Measurements from ENCODE around the gene RTKN2. TPM values are rescaled to one million over a fixed set of nuclear protein-coding genes. Genes with fewer than 3 reads are reported as not detected.

The RTKN2 gene
- total and polyA plus RNA-seq, 2 donors (not counting 1 experiment from before 2014, with no cell fraction given): 0.07 to 0.22 TPM

DNA sequence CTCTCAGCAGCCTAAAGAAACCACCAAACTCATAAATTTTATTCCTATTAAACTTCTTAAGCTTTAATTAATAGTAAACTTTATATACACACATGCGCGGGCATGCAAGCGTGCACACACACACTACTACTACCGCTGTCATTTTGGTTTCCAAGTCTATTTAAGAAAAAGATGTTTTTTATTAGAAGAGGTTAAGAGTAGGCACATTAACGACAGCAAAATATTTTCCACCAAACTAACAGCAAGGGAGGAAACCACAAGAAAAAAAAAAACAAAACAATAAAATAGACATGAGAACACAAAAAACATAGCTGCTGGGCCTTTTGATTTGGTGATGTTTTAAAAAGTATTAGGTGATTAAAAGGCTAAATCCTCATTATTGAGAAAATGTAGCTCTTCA is 28.6 kb downstream of the RTKN2 start:
- ATAC-seq (ENCODE audit: low read depth) (no peak), DNase-seq (no peak)
- intact Hi-C loops (cut with micrococcal nuclease): loop anchor here (10.0 kb wide), 2 partner anchors 285 to 1425 kb away; no protein-coding TSS in a partner anchor
- ChIA-PET POLR2A (no interaction called here), CTCF (interaction anchor here (0.9 to 11.9 kb wide), 6 partner anchors 157 to 490 kb away, joined by 3 to 184 read pairs (median 4); no protein-coding TSS in a partner anchor)
- Mint-ChIP-seq H3K27me3 (no peaks in the 10 kb centered on the region), H3K9me3 (ENCODE audit: insufficient read depth) (no peaks in the 10 kb centered on the region), H3K4me3 (peak overlapping the region; percentile 14), H3K27ac (no peak overlapping the region), H3K4me1 (peaks cover 33% of the 10 kb centered on the region)
- H3K36me3 ChIP-seq (replicated peaks in 1 of 2; ENCODE audit: control extremely low read depth in 1 of 2, control insufficient read depth in 1 of 2, extremely low read depth in 1 of 2, insufficient read depth in 2 of 2, low read length in 1 of 2): no peaks in the 10 kb centered on the region
- H3K9ac ChIP-seq (ENCODE audit: low read length): no peak overlapping the region
- no peak for TF ChIP-seq EZH2 (IDR thresholded peaks at IDR 0.05; ENCODE audit: borderline replicate concordance, insufficient read depth, low read depth, low read length, poor library complexity, severe bottlenecking)
- TF ChIP-seq, protein P1, sequence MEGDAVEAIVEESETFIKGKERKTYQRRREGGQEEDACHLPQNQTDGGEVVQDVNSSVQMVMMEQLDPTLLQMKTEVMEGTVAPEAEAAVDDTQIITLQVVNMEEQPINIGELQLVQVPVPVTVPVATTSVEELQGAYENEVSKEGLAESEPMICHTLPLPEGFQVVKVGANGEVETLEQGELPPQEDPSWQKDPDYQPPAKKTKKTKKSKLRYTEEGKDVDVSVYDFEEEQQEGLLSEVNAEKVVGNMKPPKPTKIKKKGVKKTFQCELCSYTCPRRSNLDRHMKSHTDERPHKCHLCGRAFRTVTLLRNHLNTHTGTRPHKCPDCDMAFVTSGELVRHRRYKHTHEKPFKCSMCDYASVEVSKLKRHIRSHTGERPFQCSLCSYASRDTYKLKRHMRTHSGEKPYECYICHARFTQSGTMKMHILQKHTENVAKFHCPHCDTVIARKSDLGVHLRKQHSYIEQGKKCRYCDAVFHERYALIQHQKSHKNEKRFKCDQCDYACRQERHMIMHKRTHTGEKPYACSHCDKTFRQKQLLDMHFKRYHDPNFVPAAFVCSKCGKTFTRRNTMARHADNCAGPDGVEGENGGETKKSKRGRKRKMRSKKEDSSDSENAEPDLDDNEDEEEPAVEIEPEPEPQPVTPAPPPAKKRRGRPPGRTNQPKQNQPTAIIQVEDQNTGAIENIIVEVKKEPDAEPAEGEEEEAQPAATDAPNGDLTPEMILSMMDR (IDR thresholded peaks at IDR 0.05): no peak
- no peaks in the 10 kb centered on the region for H3K27me3 ChIP-seq (replicated peaks in 1 of 4; ENCODE audit: control extremely low read depth in 1 of 4, control insufficient read depth in 3 of 4, insufficient read depth in 4 of 4, low read length in 3 of 4)
- H3K79me2 ChIP-seq (ENCODE audit: control insufficient read depth, insufficient read depth, low read length): no peaks in the 10 kb centered on the region
- H3K4me3 ChIP-seq (ENCODE audit: control extremely low read depth in 1 of 5, extremely low read depth in 1 of 5, insufficient read depth in 1 of 5, low read depth in 2 of 5, low read length in 4 of 5): no peak overlapping the region
- H3K4me2 ChIP-seq (replicated peaks; ENCODE audit: low read depth, low read length, poor library complexity, severe bottlenecking): peak overlapping the region; percentile 53
- H4K20me1 ChIP-seq (ENCODE audit: control insufficient read depth, insufficient read depth, low read length, poor library complexity, severe bottlenecking): no peaks in the 10 kb centered on the region
- WGBS (ENCODE audit: insufficient coverage): no CpG with 5 or more reads among the region's 5 CpGs
- H2AFZ ChIP-seq (ENCODE audit: insufficient read depth, low read depth, low read length, poor library complexity, severe bottlenecking): peak overlapping the region; percentile 57
- H3K27ac ChIP-seq (ENCODE audit: low read length in 2 of 2): peak overlapping the region in 1 of 2 donors; percentile 33
- peaks cover 0 to 10% (median 0%) of the 10 kb centered on the region in 3 donors for H3K9me3 ChIP-seq (ENCODE audit: control extremely low read depth in 1 of 3, control insufficient read depth in 2 of 3, insufficient read depth in 1 of 3, low read length in 2 of 3)
- peaks cover 26 to 36% of the 10 kb centered on the region in 2 donors for H3K4me1 ChIP-seq (ENCODE audit: control insufficient read depth in 2 of 2, insufficient read depth in 2 of 2, low read length in 2 of 2)

GRCh38 chr10:62238880-62239279 is 29.8 kb downstream of the RTKN2 start:
- H3K4me1 ChIP-seq (ENCODE audit: control insufficient read depth in 2 of 2, insufficient read depth in 2 of 2, low read length in 2 of 2): peaks cover 20 to 27% of the 10 kb centered on the region in 2 donors
- no peak overlapping the region for H3K4me3 ChIP-seq (ENCODE audit: control extremely low read depth in 1 of 5, extremely low read depth in 1 of 5, insufficient read depth in 1 of 5, low read depth in 2 of 5, low read length in 4 of 5)

More at GRCh38 chr10:62238880-62239279, 29.8 kb downstream of the RTKN2 start:
- Histone ChIP-seq H4K20me1 (ENCODE audit: control insufficient read depth, insufficient read depth, low read length, poor library complexity, severe bottlenecking) (no peaks in the 10 kb centered on the region), H3K9me3 (ENCODE audit: control extremely low read depth in 1 of 3, control insufficient read depth in 2 of 3, insufficient read depth in 1 of 3, low read length in 2 of 3) (peaks cover 0 to 10% (median 0%) of the 10 kb centered on the region in 3 donors), H3K9ac (ENCODE audit: low read length) (no peak overlapping the region), H3K79me2 (ENCODE audit: control insufficient read depth, insufficient read depth, low read length) (no peaks in the 10 kb centered on the region), H2AFZ (ENCODE audit: insufficient read depth, low read depth, low read length, poor library complexity, severe bottlenecking) (peak overlapping the region; percentile 48), H3K36me3 (replicated peaks in 1 of 2; ENCODE audit: control extremely low read depth in 1 of 2, control insufficient read depth in 1 of 2, extremely low read depth in 1 of 2, insufficient read depth in 2 of 2, low read length in 1 of 2) (no peaks in the 10 kb centered on the region), H3K4me2 (replicated peaks; ENCODE audit: low read depth, low read length, poor library complexity, severe bottlenecking) (no peak overlapping the region), H3K27ac (ENCODE audit: low read length in 2 of 2) (no peak overlapping the region), H3K27me3 (replicated peaks in 1 of 4; ENCODE audit: control extremely low read depth in 1 of 4, control insufficient read depth in 3 of 4, insufficient read depth in 4 of 4, low read length in 3 of 4) (no peaks in the 10 kb centered on the region)
- ATAC-seq (ENCODE audit: low read depth) (no peak), DNase-seq (no peak)
- H3K27me3 Mint-ChIP-seq: no peaks in the 10 kb centered on the region
- POLR2A ChIA-PET: no interaction called here
- CTCF ChIA-PET: interaction anchor here (1.2 to 11.9 kb wide), 5 partner anchors 172 to 342 kb away, joined by 3 to 184 read pairs (median 4); partner anchors contain the start of gene ARID5B
- peaks cover 27% of the 10 kb centered on the region for H3K4me1 Mint-ChIP-seq
- intact Hi-C loops (cut with micrococcal nuclease): no loop called here
- H3K27ac Mint-ChIP-seq: no peak overlapping the region
- WGBS (ENCODE audit: insufficient coverage): no CpG with 5 or more reads among the region's 1 CpG
- H3K4me3 Mint-ChIP-seq: no peak overlapping the region
- TF ChIP-seq, protein P1 (IDR thresholded peaks at IDR 0.05): no peak
- TF ChIP-seq EZH2 (IDR thresholded peaks at IDR 0.05; ENCODE audit: borderline replicate concordance, insufficient read depth, low read depth, low read length, poor library complexity, severe bottlenecking): no peak
- no peaks in the 10 kb centered on the region for H3K9me3 Mint-ChIP-seq (ENCODE audit: insufficient read depth)
